ENCODE results near the gene IQSEC1. TPM values are rescaled to one million over a fixed set of nuclear protein-coding genes. Genes with fewer than 3 reads are reported as not detected.

Gene IQSEC1
- total RNA-seq, 4 donors from 2014 or later, result 56.1 to 99.5 (median 78.2) TPM

DNA sequence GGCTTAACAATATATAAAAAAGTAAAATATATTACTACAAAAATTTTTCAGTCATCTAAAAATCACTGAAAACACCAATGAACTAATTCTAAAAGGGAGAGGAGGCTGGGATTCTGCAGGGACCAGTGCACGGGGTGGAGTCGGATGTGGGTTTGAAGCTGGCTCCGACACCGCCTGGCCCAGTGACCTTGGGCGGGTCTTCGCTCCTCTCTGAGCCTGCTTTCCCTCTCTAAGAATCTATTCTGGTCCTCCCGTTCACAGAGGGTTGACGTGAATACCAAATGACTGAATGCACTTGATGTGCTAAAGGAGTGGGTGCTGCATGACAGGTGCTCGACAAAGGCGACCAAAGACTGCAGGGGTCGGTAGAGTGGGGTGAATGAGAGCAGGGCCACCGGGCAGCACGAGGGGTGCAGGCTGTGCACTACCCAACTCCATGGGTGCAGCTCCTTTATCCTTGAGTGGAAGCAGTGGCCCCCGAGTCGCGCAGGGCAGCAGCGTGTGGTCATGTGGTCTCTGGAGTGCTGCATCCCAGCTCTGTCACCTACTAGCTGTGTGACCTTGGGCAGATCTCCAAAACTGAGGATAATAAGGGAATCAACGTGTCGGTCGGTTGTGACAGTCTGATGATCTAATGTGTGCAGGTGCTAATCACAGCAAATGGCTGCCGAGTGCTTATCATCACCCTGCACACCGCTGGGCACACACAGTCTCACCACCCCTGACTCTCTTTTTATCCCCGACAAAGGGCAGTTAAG is 8.6 kb upstream of the IQSEC1 start:
- 78% methylated on average over 23 of the region's 23 CpGs for WGBS
- Histone ChIP-seq H3K27ac (replicated peaks in 1 of 4) (no peak overlapping the region), H3K36me3 (no peaks in the 10 kb centered on the region), H3K9me3 (no peaks in the 10 kb centered on the region), H3K4me3 (no peak overlapping the region), H3K27me3 (peaks cover 0 to 19% (median 0%) of the 10 kb centered on the region in 4 donors), H3K4me1 (peaks cover 12 to 38% (median 21%) of the 10 kb centered on the region in 4 donors)
- intact Hi-C loops (cut with DNase I), result no loop called here
- DNase-seq (ENCODE audit: extremely low spot score), result no peak
- TF ChIP-seq POLR2AphosphoS5 (IDR thresholded peaks at IDR 0.05) (no peak), POLR2A (IDR thresholded peaks at IDR 0.05; ENCODE audit: low read depth) (no peak), EP300 (IDR thresholded peaks at IDR 0.05) (no peak)
- TF ChIP-seq, protein P1, sequence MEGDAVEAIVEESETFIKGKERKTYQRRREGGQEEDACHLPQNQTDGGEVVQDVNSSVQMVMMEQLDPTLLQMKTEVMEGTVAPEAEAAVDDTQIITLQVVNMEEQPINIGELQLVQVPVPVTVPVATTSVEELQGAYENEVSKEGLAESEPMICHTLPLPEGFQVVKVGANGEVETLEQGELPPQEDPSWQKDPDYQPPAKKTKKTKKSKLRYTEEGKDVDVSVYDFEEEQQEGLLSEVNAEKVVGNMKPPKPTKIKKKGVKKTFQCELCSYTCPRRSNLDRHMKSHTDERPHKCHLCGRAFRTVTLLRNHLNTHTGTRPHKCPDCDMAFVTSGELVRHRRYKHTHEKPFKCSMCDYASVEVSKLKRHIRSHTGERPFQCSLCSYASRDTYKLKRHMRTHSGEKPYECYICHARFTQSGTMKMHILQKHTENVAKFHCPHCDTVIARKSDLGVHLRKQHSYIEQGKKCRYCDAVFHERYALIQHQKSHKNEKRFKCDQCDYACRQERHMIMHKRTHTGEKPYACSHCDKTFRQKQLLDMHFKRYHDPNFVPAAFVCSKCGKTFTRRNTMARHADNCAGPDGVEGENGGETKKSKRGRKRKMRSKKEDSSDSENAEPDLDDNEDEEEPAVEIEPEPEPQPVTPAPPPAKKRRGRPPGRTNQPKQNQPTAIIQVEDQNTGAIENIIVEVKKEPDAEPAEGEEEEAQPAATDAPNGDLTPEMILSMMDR (IDR thresholded peaks at IDR 0.05), result no peak

- no peak for DNase-seq (ENCODE audit: extremely low spot score)
- Histone ChIP-seq H3K36me3 (no peaks in the 10 kb centered on the region), H3K4me3 (no peak overlapping the region), H3K4me1 (peaks cover 12 to 38% (median 21%) of the 10 kb centered on the region in 4 donors), H3K9me3 (no peaks in the 10 kb centered on the region), H3K27me3 (peaks cover 0 to 31% (median 2%) of the 10 kb centered on the region in 4 donors), H3K27ac (replicated peaks in 1 of 4) (no peak overlapping the region)
- TF ChIP-seq EP300 (IDR thresholded peaks at IDR 0.05) (no peak), POLR2A (IDR thresholded peaks at IDR 0.05; ENCODE audit: low read depth) (no peak), POLR2AphosphoS5 (IDR thresholded peaks at IDR 0.05) (no peak)
- TF ChIP-seq, protein P1 (IDR thresholded peaks at IDR 0.05), result no peak
- intact Hi-C loops (cut with DNase I), result no loop called here
- WGBS, result 69% methylated on average over 8 of the region's 8 CpGs
Measured at GRCh38 chr3:13080591-13080990, 7.4 kb upstream of the IQSEC1 start.

- TF ChIP-seq EP300 (IDR thresholded peaks at IDR 0.05) (no peak), POLR2A (IDR thresholded peaks at IDR 0.05; ENCODE audit: low read depth) (no peak), POLR2AphosphoS5 (IDR thresholded peaks at IDR 0.05) (no peak)
- TF ChIP-seq, protein P1 (IDR thresholded peaks at IDR 0.05), result no peak
- H3K9me3 ChIP-seq, result no peaks in the 10 kb centered on the region
- H3K4me1 ChIP-seq, result peaks cover 12 to 38% (median 21%) of the 10 kb centered on the region in 4 donors
- H3K4me3 ChIP-seq, result no peak overlapping the region
- H3K36me3 ChIP-seq, result no peaks in the 10 kb centered on the region
- no peak for DNase-seq (ENCODE audit: extremely low spot score)
- 82% methylated on average over 3 of the region's 3 CpGs for WGBS
- H3K27ac ChIP-seq (replicated peaks in 1 of 4), result no peak overlapping the region
- intact Hi-C loops (cut with DNase I), result no loop called here
- peaks cover 0 to 37% (median 3%) of the 10 kb centered on the region in 4 donors for H3K27me3 ChIP-seq
Measured at GRCh38 chr3:13080026-13080425, 6.8 kb upstream of the IQSEC1 start.

- no peaks in the 10 kb centered on the region for H3K36me3 ChIP-seq
- peaks cover 0 to 42% (median 8%) of the 10 kb centered on the region in 4 donors for H3K27me3 ChIP-seq
- WGBS, result 94% methylated on average over 7 of the region's 7 CpGs
- H3K27ac ChIP-seq (replicated peaks in 1 of 4), result no peak overlapping the region
- no peaks in the 10 kb centered on the region for H3K9me3 ChIP-seq
- intact Hi-C loops (cut with DNase I), result no loop called here
- no peak for TF ChIP-seq EP300 (IDR thresholded peaks at IDR 0.05)
- TF ChIP-seq POLR2AphosphoS5 (IDR thresholded peaks at IDR 0.05), result no peak
- TF ChIP-seq, protein P1 (IDR thresholded peaks at IDR 0.05), result no peak
- no peak for TF ChIP-seq POLR2A (IDR thresholded peaks at IDR 0.05; ENCODE audit: low read depth)
- no peak for DNase-seq (ENCODE audit: extremely low spot score)
- no peak overlapping the region for H3K4me3 ChIP-seq
- peaks cover 12 to 38% (median 21%) of the 10 kb centered on the region in 4 donors for H3K4me1 ChIP-seq
Measured at GRCh38 chr3:13079510-13079909, 6.3 kb upstream of the IQSEC1 start.
